Peyer's patch (tissue), 4 donors: ENCODE results near the gene ERO1B.

Experiments
- POLR2A ChIP-seq, 2 donors: fragments of 450-650 bp; IDR thresholded peaks; one replicate each; pipeline ENCODE4 v1.5.1; 2017; ENCODE audit warnings: antibody characterized with exemption in 2 of 2, mild to moderate bottlenecking in 2 of 2, moderate library complexity in 2 of 2
- TF ChIP-seq, protein P1 (sequence below), 6 experiments: fragments of 450-650 bp in 4 of 6; fragments of 200-600 bp in 2 of 6; sonication (generic) in 1 of 6; IDR thresholded peaks; one replicate each; pipeline ENCODE4 v1.5.1; 2017 to 2019; ENCODE audit warnings: antibody characterized with exemption in 6 of 6, mild to moderate bottlenecking in 3 of 6, moderate library complexity in 1 of 6

DNA sequence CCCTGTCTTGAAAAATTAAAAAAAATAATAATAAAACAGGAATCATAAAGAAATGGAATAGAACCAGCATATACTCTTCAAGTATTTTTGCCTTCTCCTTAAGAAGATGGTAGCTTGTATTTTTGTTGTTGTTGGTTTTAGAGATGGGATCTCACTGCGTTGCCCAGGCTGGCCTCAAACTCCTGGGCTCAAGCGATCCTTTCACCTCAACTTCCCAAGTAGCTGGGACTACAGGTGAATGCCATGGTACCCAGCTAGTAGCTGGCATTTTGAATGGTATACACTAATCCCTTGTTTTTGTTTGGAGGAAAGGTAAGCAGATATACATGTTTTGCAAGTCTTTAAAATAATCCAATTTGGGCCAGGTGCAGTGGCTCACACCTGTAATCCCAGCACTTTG lies 34.7 kb upstream of the ERO1B start:
- TF ChIP-seq, protein P1, sequence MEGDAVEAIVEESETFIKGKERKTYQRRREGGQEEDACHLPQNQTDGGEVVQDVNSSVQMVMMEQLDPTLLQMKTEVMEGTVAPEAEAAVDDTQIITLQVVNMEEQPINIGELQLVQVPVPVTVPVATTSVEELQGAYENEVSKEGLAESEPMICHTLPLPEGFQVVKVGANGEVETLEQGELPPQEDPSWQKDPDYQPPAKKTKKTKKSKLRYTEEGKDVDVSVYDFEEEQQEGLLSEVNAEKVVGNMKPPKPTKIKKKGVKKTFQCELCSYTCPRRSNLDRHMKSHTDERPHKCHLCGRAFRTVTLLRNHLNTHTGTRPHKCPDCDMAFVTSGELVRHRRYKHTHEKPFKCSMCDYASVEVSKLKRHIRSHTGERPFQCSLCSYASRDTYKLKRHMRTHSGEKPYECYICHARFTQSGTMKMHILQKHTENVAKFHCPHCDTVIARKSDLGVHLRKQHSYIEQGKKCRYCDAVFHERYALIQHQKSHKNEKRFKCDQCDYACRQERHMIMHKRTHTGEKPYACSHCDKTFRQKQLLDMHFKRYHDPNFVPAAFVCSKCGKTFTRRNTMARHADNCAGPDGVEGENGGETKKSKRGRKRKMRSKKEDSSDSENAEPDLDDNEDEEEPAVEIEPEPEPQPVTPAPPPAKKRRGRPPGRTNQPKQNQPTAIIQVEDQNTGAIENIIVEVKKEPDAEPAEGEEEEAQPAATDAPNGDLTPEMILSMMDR (IDR thresholded peaks at IDR 0.05) = no peak
- TF ChIP-seq POLR2A (IDR thresholded peaks at IDR 0.05) = no peak
